Measurements from ENCODE around the gene PTGR1.
"Not testable (repeated sequence)": the region's sequence is repeated elsewhere in the genome, so short reads cannot be mapped to it uniquely, and the experiment has no call there.

The PTGR1 gene

DNA sequence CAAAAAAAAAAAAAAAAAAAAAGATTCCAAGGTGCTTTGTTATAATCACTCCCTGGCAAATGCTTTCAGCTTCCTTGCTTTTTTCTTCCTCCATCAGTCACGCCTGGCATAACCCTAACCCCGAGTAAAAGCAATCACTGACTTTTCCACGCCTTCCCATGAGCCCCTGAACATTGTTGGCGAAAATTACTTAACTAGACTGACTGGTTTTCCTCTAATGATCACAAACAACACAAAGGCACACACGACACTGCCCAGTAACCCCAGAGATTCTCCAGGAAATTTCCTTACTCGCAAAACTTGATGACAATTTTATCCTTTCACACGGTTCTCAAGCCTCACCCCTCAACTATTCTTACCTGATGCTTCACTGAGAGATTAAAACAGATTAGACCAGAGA is 11.4 kb upstream of the PTGR1 start:
- DNase-seq = no peak

GRCh38 chr9:111610149-111610548 is 10.7 kb upstream of the PTGR1 start:
- DNase-seq = no peak

GRCh38 chr9:111605041-111605559 is 5.7 kb upstream of the PTGR1 start:
- DNase-seq = no peak

GRCh38 chr9:111604054-111604615 is 4.7 kb upstream of the PTGR1 start:
- no peak for DNase-seq

DNA sequence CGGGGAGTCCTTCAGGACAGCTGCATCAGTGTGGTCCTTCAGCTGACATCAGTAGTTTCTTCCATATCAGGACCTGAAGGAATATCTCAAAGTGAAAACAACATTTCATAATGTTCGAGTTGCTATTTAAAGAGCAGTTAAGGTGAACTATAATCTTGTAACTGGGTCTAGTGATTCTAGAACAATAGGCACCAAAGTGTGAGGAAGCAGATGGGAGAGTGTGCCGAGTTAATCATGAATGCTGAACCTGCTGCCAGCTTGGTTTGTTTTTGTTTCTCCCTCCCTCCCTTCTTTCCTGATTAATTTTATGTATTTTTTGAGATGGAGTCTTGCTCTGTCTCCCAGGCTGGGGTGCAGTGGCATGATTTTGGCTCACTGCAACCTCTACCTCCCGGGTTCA is 3.6 kb upstream of the PTGR1 start:
- no peak for DNase-seq

- peak; percentile 44 for DNase-seq
Measured at GRCh38 chr9:111601237-111602018, 2.0 kb upstream of the PTGR1 start.

GRCh38 chr9:111599955-111600343 is 502 bp upstream of the PTGR1 start:
- DNase-seq = no peak

- peak; percentile 18 for DNase-seq
Measured at GRCh38 chr9:111598733-111599091, 735 bp downstream of the PTGR1 start.

DNA sequence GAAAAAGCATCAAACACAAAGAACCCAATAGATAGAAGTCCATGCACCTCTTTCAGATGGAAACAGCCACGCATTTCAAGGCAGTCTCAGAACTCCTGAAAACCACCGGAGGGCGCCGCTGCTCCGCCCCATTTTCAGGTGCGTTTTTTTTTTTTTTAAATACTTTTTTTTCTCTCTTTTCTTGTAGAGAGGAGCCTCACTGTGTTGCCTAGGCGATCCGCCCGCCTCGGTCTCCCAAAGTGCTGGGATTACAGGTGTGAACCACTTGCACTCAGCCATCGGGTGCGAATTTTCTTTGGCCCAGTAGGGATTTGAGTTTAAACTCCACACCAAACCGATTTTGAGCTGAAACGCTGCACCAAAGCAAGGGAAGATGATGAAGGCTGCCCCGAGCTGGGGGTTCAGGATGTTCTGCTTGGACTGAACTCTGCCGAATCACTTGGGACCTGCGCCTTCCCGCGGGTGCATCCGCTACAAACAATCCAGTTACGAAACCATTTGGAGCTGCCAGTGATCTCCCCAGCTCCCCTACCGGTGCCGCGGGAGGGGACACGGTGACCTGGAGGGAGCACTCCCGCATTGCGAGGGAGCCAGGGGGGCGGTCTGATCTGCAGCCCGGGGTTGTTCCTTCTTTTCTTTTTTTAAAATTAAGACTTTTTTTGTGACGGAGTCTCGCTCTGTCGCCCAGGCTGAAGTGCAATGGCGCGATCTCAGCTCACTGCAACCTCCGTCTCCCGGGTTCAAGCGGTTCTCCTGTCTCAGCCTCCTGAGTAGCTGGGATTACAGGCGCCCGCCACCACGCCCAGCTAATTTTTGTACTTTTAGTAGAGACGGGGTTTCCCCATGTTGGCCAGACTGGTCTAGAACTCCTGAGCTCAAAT is 1.4 kb downstream of the PTGR1 start:
- DNase-seq = peak; percentile 75

DNA sequence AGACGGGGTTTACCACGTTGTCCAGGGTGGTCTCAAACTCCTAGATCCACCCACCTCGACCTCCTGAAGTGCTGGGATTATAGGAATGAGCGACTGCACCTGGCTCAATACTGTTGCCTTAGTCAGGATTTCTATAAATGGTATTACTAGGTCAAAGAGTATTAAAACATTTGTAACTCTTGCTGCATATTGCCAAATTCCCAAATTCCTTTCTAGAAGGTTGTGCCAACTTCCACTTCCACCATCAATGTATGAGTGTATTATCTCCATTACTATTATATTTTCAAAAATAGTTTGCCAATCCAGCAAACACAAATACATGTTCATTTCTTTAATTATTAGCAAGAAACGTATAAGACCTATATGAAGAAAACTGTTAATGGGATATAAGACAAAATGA is 10.6 kb downstream of the PTGR1 start:
- DNase-seq = no peak

DNA sequence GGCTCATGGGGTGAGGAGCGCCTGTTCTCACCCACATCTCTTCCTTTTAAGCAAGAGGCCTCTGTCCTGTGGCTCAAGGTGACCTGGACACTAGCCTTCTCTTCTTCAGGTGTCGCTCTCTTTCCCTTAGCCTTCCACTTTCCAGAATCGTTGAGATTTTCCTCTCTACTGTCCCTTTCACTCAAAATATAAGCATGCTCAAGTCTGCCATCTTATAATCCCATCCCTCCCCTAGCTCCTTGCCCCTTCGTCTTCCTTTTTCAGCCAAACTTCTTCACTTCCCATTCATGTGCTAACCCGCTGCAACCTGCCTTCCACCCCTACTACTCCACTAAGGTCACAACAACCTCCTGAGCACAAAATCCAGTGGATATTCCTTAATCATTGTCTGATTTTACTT is 13.1 kb downstream of the PTGR1 start:
- no peak for DNase-seq

- DNase-seq = no peak
Measured at GRCh38 chr9:111582888-111583287, 16.6 kb downstream of the PTGR1 start.

- DNase-seq = no peak
Measured at GRCh38 chr9:111572950-111573604, 26.4 kb downstream of the PTGR1 start.

DNA sequence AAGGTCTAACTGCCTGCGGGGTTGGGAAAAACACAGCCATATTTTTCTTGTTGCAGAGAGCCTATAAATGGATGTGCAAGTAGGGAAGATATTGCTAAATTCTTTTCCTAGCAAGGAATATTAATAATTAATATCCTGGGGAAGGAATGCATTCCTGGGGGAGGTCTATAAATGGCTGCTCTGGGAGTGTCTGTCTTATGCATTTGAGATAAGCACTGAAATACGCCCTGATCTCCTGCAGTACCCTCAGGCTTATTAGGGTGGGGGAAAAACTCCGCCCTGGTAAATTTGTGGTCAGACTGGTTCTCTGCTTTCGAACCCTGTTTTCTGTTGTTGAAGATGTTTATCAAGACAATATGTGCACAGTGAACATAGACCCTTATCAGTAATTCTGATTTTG is 31.3 kb downstream of the PTGR1 start:
- peak; percentile 3 for DNase-seq

- DNase-seq = no peak
Measured at GRCh38 chr9:111566234-111566633, 33.2 kb downstream of the PTGR1 start.

- no peak for DNase-seq
Measured at GRCh38 chr9:111561165-111561719, 38.2 kb downstream of the PTGR1 start.

DNA sequence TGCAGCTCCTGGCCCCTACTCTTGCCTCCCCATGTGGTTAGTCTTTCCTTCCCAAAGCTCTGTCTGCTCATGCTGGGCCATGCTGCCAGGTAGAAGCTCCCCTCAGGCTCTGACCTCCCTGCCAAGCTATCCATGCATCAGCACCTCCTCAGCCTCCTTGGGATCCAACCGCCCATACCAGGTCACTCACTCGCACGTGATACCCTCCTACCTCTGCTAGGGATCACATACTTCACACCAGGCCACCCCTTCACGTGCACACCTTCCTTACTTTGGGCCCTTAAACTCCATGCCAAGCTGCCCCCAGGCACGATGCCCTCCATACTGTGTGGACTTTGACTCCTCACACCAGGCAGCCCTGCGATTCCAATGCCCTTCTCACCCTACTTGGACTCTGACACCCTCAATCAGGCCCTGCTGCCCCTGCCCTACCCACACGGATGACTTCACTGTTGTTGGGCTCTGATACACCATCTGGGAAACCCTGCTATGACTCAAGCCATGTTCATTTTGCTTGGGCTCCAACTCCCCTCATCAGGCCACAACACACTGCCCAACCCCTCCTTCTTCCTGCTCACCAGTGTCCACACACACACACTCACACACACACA is 40.3 kb downstream of the PTGR1 start:
- no peak for DNase-seq

DNA sequence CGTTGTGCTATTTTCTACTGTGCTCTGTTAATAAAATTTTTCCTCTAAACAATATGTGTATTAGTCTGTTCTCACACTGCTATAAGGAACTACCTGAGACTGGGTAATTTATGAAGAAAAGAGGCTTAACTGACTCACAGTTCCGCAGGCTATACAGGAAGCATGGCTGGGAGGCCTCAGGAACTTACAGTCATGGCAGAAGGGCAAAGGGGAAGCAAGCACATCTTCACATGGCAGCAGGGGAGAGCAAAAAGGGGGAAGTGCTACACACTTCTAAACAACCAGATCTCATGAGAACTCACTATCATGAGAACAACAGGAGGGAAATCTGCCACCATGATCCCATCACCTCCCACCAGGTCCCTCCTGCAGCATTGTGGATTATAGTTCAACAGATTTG is 44.0 kb downstream of the PTGR1 start:
- not testable (repeated sequence) for DNase-seq

DNA sequence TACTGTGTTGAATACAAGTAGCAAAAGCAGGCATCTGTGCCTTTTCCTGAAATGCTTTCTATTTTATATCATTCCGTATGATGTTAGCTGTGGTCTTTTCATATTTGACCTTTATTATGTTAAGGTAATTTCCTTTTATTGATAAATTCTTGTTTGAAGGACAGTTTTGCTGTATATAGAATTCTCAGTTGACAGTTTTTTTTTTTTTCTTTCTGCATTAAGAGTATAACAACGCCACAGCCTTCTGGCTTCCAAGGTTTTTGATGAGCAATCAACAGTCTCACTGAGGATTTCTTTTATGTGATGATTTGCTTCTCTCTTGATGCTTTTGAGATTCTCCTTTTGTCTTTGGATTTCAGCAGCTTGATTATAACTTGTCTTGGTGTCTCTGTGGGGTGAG is 50.8 kb downstream of the PTGR1 start:
- DNase-seq = no peak

DNA sequence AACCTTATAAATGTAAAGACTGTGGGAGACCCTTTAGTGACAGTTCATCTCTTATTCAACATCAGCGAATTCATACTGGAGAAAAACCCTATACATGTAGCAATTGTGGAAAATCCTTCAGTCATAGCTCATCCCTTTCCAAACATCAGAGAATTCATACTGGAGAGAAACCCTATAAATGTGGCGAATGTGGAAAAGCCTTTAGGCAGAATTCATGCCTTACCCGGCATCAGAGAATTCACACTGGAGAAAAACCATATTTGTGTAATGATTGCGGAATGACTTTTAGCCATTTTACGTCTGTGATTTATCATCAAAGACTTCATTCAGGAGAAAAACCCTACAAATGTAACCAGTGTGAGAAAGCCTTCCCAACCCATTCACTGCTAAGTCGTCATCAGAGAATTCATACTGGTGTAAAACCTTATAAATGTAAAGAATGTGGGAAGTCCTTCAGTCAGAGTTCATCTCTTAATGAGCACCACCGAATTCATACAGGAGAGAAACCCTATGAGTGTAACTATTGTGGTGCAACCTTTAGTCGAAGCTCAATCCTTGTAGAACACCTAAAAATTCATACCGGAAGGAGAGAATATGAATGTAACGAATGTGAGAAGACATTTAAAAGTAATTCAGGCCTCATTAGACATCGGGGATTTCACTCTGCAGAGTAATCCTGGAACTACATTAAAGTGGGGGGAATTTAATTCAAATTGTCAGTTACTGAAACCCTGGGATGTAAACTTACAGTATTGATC is 56.8 kb downstream of the PTGR1 start:
- no peak for DNase-seq

GRCh38 chr9:111533099-111533790 is 66.2 kb downstream of the PTGR1 start:
- no peak for DNase-seq

Data from OCI-M1 (cell line).